Measurements from ENCODE around the gene GPR158. TPM values are rescaled to one million over a fixed set of nuclear protein-coding genes. Genes with fewer than 3 reads are reported as not detected.

Gene GPR158
- total RNA-seq, 1 donor from 2014 or later = not detected

DNA sequence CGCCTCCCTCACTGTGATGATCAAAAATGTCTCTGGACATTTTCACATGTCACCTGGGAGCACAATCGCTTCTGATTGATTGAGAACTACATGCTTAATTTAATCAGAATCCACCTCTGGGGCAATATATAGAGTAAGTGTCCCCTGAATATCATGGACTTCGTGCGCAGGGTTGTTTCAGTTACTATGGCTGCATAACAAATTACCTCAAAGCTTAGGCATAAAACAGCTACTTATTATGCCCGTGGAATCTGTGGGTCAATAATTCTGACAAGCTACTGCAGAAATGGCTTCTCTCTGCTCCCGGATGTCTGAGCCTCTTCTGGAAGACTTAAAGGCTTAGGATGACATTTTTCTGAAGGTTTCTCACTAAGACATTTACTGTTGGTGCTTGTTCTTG lies 334.4 kb downstream of the GPR158 start:
- intact Hi-C loops (cut with micrococcal nuclease) = no loop called here
- Mint-ChIP-seq H3K27me3 (no peaks in the 10 kb centered on the region), H3K4me3 (no peak overlapping the region), H3K27ac (no peak overlapping the region), H3K9me3 (peaks cover under 1% of the 10 kb centered on the region), H3K36me3 (ENCODE audit: low read depth) (no peaks in the 10 kb centered on the region), H3K4me1 (no peaks in the 10 kb centered on the region)
- ATAC-seq (ENCODE audit: low read depth) = no peak
- TF ChIP-seq, protein P1, sequence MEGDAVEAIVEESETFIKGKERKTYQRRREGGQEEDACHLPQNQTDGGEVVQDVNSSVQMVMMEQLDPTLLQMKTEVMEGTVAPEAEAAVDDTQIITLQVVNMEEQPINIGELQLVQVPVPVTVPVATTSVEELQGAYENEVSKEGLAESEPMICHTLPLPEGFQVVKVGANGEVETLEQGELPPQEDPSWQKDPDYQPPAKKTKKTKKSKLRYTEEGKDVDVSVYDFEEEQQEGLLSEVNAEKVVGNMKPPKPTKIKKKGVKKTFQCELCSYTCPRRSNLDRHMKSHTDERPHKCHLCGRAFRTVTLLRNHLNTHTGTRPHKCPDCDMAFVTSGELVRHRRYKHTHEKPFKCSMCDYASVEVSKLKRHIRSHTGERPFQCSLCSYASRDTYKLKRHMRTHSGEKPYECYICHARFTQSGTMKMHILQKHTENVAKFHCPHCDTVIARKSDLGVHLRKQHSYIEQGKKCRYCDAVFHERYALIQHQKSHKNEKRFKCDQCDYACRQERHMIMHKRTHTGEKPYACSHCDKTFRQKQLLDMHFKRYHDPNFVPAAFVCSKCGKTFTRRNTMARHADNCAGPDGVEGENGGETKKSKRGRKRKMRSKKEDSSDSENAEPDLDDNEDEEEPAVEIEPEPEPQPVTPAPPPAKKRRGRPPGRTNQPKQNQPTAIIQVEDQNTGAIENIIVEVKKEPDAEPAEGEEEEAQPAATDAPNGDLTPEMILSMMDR (IDR thresholded peaks at IDR 0.05) = no peak
- no peak for DNase-seq
- ChIA-PET POLR2A (no interaction called here), CTCF (no interaction called here)

DNA sequence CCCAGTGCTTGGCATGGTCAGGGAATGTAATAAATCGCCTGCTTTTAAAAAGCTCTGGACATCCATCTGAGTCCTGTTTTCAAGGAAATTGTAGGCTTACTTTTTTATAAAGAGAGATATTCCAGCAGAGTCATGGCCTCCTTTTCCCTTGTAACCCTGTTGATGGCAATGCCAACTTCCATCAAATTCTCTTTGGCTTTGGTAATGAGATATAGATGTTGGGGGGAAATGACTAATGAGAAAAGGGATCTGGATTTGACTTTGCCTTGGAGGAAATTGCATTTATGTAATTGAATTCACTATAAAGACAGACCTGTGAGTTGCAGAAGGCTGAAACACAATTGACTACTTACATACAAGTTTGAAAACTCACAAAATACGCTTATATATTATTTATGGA lies 347.5 kb downstream of the GPR158 start:
- H3K4me1 Mint-ChIP-seq = no peaks in the 10 kb centered on the region
- ChIA-PET POLR2A (no interaction called here), CTCF (no interaction called here)
- H3K27ac Mint-ChIP-seq = no peak overlapping the region
- H3K4me3 Mint-ChIP-seq = no peak overlapping the region
- intact Hi-C loops (cut with micrococcal nuclease) = no loop called here
- H3K36me3 Mint-ChIP-seq (ENCODE audit: low read depth) = no peaks in the 10 kb centered on the region
- DNase-seq = no peak
- no peaks in the 10 kb centered on the region for H3K9me3 Mint-ChIP-seq
- ATAC-seq (ENCODE audit: low read depth) = no peak
- TF ChIP-seq, protein P1 (IDR thresholded peaks at IDR 0.05) = no peak
- no peaks in the 10 kb centered on the region for H3K27me3 Mint-ChIP-seq

DNA sequence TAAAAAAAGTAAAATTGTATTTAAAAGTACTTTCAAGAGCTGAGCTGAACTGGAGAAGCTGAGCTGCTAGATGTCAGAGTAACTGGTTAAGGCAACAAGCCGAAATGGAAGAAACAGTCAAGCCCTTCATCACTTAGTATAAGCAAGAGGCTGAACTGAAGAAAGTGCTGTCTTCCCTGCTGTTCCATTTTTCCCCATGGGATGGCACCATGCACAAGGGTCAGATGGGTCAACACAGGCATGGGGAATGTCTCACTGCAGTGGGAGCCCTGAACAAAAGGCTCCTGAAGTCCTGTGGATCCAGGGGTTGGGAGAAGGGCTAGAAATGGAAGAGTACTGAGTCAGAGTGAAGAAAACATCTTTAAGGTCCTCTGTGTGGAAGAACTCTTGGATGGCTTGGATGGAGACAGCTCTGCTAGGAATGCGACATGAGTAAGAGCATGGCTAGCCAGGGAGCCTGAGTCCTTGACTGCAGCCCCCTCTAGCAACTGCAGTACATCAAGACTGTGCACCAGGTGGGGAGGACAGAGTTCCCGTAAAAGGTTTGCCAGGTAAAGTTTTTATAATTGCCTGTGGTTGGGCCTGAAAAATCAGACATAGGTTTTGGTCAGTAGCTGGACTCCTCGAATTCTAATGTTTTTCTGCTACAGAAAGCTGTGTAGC lies 348.3 kb downstream of the GPR158 start:
- CTCF ChIA-PET = no interaction called here
- no peak overlapping the region for H3K4me3 Mint-ChIP-seq

DNA sequence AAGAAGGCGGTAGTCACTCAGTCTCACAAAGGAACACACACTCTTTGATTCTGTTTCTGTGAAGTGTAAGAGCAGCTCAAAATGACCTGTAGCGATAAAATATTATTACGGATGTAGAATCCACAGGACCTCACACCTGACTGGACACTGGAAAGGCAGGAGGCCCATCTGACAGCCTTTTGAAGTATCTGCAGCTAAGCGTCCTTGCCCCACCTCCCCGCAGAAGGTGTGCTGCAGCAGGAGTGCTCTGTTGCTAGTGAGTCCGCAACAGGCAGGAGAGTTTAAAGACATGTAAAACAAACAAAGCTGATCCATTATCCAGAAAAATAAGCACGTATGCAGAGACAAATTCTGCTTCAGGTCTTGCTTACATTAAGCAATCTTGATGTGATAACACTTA lies 355.5 kb downstream of the GPR158 start:
- TF ChIP-seq, protein P1 (IDR thresholded peaks at IDR 0.05) = no peak
- Mint-ChIP-seq H3K4me1 (no peaks in the 10 kb centered on the region), H3K4me3 (no peak overlapping the region), H3K27ac (no peak overlapping the region), H3K36me3 (ENCODE audit: low read depth) (no peaks in the 10 kb centered on the region), H3K9me3 (no peaks in the 10 kb centered on the region), H3K27me3 (no peaks in the 10 kb centered on the region)
- intact Hi-C loops (cut with micrococcal nuclease) = no loop called here
- ATAC-seq (ENCODE audit: low read depth) (no peak), DNase-seq (no peak)
- ChIA-PET POLR2A (no interaction called here), CTCF (no interaction called here)

More for the DNA sequence above, 348.3 kb downstream of the GPR158 start:
- H3K36me3 Mint-ChIP-seq (ENCODE audit: low read depth) = no peaks in the 10 kb centered on the region
- TF ChIP-seq, protein P1 (IDR thresholded peaks at IDR 0.05) = no peak
- POLR2A ChIA-PET = no interaction called here
- no peaks in the 10 kb centered on the region for H3K4me1 Mint-ChIP-seq
- H3K27ac Mint-ChIP-seq = no peak overlapping the region
- DNase-seq (no peak), ATAC-seq (ENCODE audit: low read depth) (no peak)
- H3K27me3 Mint-ChIP-seq = no peaks in the 10 kb centered on the region
- H3K9me3 Mint-ChIP-seq = no peaks in the 10 kb centered on the region
- intact Hi-C loops (cut with micrococcal nuclease) = no loop called here

DNA sequence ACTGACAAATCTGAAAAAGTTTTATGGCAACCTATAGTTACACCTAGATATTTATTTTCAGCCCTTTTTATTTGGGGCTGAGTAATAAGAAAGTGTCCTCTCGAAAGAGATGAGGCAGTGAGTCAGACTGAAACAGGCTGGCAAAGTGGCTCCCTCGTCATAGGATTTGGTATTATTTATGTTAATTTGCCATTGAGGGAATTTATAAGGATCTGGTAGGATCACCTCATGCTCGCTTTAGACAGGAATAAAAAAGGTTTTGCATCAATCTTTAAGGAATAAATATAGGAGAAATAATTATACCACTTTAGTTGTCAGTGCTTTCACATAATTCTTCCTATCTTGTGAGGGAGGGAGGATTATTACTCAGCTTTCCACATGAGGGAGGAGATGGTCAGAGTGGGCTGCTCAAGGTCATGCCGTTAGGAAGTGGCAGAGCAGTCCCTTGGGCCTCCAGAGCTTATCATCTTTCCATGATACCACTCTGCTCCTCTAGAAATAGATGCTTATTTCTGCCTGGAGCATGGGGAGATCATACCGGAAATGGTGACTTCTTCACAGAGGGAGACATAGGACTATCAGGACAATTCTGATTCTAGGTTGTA lies 356.8 kb downstream of the GPR158 start:
- CTCF ChIA-PET = no interaction called here
- intact Hi-C loops (cut with micrococcal nuclease) = no loop called here
- ATAC-seq (ENCODE audit: low read depth) = no peak
- Mint-ChIP-seq H3K27ac (no peak overlapping the region), H3K36me3 (ENCODE audit: low read depth) (no peaks in the 10 kb centered on the region), H3K4me1 (no peaks in the 10 kb centered on the region), H3K27me3 (no peaks in the 10 kb centered on the region), H3K4me3 (no peak overlapping the region), H3K9me3 (no peaks in the 10 kb centered on the region)
- POLR2A ChIA-PET = no interaction called here
- TF ChIP-seq, protein P1 (IDR thresholded peaks at IDR 0.05) = no peak
- no peak for DNase-seq

Data from activated B cell treated with CpG ODN at 0.5 μM for 24 hours (primary cell).